ENCODE data around the gene MAS1.

GRCh38 chr6:159866286-159867247, 24.2 kb upstream of the MAS1 start:
- TF ChIP-seq SP1 (IDR thresholded peaks at IDR 0.05) (no peak), FOXK2 (IDR thresholded peaks at IDR 0.05) (no peak), NFRKB (IDR thresholded peaks at IDR 0.05) (no peak), FOXA1 (IDR thresholded peaks at IDR 0.05) (no peak), BHLHE40 (IDR thresholded peaks at IDR 0.05; ENCODE audit: borderline replicate concordance) (no peak), TARDBP (IDR thresholded peaks at IDR 0.05) (no peak), FOXM1 (IDR thresholded peaks at IDR 0.05; ENCODE audit: borderline replicate concordance) (no peak), HDGF (IDR thresholded peaks at IDR 0.05; ENCODE audit: borderline replicate concordance) (no peak), L3MBTL2 (conservative IDR thresholded peaks at IDR 0.05) (no peak)
